Kidney glomerular epithelial cell (primary cell): ENCODE data around the gene RNF123.
"Not testable (repeated sequence)": the region's sequence is repeated elsewhere in the genome, so short reads cannot be mapped to it uniquely, and the experiment has no call there.

Source experiments
- DNase-seq: peaks from one replicate; lab custom pipeline; 2025; lab: John Stamatoyannopoulos, UW

RNF123 gene

DNA sequence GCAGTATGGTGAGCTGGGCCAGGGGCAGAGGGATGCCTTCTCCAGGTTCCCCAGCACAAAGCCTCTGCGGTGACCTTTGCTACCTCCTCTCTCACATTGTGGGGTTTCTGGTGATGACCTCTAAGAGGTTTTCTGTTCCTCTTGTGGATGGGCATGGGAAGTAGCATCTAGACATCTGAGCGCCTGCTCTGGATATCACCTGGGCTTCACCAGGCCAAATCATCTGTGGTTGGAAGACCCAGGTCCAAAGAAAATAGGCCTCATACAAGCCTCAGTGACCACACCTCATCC lies 8.2 kb upstream of the RNF123 start:
- no peak for DNase-seq

- no peak for DNase-seq
Measured at GRCh38 chr3:49681543-49681942, 7.8 kb upstream of the RNF123 start.

DNA sequence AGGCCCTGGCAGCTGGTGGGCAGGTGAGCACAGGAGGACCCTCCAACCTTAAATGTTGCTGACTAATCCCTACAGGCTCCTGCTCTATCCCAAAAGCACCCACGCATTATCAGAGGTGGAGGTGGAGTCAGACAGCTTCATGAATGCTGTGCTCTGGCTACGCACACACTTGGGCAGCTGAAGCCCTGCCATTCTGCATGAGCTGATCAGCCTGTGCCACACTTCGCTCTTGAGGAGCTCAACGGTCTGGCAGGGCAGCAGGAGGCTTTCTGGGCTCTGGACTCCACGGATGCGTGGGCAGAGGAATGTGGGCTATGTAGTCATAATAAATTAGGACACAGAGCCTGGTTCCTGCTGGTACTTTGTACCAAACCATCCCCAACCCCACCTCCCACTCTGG lies 6.2 kb upstream of the RNF123 start:
- no peak for DNase-seq

DNA sequence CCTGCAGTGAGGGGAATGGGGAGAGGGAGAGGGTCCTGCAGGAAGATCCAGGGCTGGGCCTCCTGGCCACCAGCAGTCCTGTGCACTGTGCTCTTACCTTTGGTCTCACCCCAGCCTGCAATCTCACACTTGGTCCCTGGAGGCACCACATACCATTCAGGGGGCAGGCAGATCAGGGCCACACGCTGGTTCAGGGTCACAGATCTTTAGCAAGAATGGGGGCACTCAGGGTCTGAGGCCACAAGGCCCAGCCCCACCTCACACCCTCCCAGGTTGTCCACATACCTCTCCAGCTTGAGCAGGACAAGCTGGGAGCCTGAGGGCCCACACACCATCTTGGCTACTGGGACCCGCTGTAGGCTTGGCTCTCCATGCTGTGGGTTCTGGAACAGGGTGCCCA lies 4.9 kb upstream of the RNF123 start:
- not testable (repeated sequence) for DNase-seq

- DNase-seq: not testable (repeated sequence)
Measured at GRCh38 chr3:49685103-49685502, 4.3 kb upstream of the RNF123 start.

DNA sequence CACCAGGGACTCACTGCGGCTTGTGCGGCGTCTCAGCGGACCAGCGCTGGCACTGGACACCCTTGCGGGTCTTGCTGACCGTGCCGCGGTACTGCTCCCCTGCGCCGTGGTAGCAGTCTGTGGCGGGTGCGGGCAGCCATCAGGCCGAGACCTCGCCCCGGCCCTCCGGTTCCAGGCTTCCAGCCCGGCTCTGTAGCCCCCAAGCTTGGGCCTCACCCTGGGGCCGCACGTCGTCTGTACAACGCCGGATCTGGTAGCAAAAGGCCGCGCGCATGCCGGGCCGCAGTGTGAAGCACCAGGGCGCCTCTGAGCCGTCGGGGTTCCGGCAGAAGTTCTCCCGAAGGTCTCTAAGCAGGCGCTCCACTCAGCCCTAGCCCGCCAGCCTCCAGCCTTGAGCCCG lies 3.5 kb upstream of the RNF123 start:
- DNase-seq: not testable (repeated sequence)

- not testable (repeated sequence) for DNase-seq
Measured at GRCh38 chr3:49686346-49686745, 3.0 kb upstream of the RNF123 start.

- DNase-seq: not testable (repeated sequence)
Measured at GRCh38 chr3:49686769-49687423, 2.5 kb upstream of the RNF123 start.

GRCh38 chr3:49687424-49687795 lies 1.9 kb upstream of the RNF123 start:
- DNase-seq: not testable (repeated sequence)

- DNase-seq: not testable (repeated sequence)
Measured at GRCh38 chr3:49688338-49689045, 865 bp upstream of the RNF123 start.

DNA sequence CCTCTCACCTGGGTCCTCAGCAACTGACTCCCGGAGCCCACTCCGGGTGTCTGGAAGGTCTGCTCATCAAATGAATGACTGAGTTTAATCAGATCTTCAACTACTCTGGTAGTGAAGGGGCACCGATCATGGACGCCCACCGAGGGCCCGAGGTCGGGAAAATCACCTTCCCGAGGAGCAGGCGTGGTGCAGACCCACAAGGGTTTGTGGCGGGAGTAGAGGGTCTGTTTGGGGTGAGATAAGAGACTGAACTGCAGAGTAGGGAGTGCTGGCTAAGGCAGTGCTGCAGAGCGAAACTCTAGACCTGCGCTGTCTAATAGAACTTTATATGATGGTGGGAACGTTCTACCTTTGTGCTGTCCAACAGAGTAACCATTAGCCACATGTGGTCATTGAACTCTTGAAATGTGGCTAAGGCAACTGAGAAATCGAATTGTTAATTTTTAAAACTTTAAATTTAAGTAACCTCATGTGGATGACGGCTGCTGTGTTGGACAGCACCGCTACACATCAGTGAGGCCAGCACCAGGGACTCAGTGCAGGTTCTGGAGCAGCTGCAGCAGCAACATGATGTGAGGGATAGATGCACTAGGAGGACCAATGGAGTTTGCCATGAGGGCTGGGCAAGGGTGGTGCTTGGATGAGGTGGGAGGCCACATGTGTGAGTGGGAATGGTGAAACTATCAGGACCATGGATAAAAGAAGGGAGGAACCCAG lies 709 bp downstream of the RNF123 start:
- DNase-seq: not testable (repeated sequence)

DNA sequence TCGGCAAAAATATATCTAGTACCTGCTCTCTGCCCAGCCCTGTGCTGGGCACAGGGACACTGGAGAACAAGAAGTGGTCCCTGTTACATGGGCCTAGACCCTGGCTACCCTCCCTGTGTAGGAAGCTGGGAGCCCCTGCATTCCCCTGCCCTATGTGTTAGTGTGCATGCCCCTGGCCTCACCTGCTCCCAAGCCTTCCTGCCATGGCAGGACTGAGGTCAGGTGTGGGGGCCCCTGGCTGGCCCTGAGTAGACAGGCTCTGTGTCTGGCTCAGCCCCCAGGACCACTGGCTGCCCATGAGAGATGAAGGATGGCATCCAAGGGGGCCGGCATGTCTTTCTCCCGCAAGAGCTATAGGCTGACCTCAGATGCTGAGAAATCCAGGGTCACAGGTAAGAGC lies 1.5 kb downstream of the RNF123 start:
- DNase-seq: not testable (repeated sequence)

- not testable (repeated sequence) for DNase-seq
Measured at GRCh38 chr3:49691481-49691880, 2.1 kb downstream of the RNF123 start.

DNA sequence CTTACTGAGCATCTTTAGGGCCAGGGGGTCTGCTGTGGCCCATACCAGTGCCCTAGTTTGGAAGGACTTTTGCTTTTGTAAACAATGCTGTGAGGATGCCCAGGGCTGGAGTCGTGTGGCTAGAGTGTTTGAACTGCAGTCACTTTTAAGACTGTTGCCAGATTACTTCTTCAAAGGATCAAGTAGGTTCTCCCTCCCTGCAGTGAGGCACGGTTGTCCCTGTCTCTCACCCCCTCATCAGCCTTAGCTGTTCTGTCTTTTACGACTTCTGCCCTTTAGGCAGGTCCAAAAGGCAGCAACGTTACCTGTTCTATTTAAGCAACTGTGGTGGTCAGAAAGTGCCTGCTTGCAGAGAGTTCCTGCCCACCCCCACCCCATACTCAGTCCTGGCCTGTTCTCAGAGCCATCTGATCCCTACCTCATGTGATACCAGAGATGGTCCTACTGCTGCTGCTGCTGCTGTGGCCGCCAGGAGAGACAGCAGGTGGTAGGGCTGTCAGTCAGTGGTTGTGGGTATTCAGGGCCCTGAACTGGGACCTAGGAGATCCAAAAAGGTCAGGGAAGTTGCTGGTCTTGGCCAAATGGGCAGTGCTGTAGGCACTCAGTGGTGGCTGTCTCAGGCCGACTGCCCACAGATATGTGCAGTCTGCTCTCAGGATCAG lies 5.2 kb downstream of the RNF123 start:
- DNase-seq: not testable (repeated sequence)

DNA sequence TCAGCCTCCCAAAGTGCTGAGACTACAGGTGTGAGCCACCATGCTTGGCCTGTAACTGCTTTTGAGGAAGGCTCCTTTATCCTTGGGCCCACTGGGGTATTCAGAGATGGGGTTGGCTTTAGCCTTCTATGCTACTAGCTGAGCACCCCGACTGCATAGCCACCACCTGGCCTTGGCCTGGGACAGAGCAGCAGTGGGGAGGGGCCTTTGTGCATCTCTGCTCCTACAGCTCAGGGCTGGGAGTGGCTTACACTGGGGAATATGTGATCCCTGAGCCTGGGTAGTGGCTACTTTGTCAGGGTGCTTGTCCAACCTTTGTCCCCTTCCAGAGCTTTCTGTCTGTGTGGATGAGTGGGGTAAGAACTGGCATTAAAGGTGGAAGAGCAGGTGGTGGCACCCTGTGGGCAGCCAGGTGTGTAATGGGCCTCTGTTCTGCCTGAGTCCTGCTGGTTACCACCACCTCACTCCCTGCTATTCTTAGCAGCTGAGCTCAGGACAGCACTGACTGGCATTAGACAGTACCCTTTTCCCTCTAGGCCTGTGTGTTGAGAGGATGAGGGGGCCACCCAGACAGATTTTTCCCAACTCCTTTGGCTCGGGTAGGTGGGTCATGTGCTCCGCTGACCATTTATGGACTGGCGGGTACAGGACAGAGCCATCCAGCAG lies 6.1 kb downstream of the RNF123 start:
- DNase-seq: not testable (repeated sequence)

GRCh38 chr3:49699281-49699979 lies 10.1 kb downstream of the RNF123 start:
- no peak for DNase-seq

DNA sequence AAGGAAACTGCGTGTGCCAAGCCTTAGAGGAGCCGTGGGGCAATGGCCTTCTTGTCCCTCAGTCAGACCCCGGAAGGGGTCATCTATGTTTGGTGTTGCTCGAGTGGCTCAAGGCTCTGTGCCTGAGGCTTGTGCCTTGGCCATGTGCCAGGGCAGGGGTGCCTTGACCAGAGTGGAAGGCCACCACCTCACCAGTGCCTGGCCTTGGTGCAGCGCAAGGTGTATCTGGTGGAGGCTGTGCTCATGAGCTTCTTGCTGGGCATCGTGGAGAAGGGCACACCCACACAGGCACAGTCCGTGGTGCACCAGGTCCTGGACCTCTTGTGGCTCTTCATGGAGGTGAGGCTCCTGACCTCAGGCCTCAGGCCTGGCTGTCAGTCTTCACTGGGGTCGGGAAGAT lies 10.7 kb downstream of the RNF123 start:
- no peak for DNase-seq

DNA sequence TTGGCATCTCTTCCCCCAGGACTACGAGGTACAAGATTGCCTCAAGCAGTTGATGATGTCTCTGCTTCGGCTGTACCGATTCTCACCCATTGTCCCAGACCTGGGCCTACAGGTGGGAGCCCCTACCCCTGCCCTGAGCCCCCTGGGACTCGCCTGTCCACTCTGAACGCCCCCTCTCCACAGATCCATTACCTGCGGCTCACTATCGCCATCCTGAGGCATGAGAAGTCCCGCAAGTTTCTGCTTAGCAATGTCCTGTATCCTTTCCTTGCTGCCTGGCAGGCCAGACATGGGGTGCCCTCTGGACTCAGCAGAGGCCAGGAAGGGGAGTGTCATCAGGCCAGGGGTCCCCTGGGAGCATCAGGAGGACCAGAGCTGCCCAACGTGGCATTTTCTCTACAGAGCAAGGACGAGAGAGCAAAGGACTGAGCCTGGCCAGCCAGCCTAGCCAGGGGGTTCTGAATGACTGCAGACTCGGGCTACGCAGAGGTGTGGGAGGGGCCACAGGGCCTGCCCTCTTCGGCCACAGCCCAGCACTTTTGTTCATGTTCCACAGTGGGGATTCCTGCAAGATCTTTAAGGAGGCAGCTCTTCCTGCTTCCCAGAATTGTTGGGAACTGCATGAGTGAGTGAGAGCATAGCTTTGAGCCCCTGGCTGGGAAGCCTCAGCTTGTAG lies 11.2 kb downstream of the RNF123 start:
- DNase-seq: no peak

GRCh38 chr3:49701388-49702077 lies 12.2 kb downstream of the RNF123 start:
- no peak for DNase-seq

GRCh38 chr3:49702672-49703071 lies 13.3 kb downstream of the RNF123 start:
- no peak for DNase-seq
